PC-3 (cell line): ENCODE data around the gene ASTN2.

ENCODE experiments used
- CTCF ChIP-seq: fragments of 300-600 bp; sonication (generic); conservative IDR thresholded peaks from 2 replicates; pipeline ENCODE4 v1.5.1; 2017; ENCODE audit warnings: antibody characterized with exemption, low read depth, mild to moderate bottlenecking, low read length
- EZH2 ChIP-seq: fragments of 300-600 bp; sonication (generic); IDR thresholded peaks from one replicate; pipeline ENCODE4 v1.6.1; 2017; ENCODE audit warnings: antibody characterized with exemption, mild to moderate bottlenecking, low read length; ENCODE audit not compliant: unreplicated experiment
- EZH2phosphoT487 ChIP-seq: fragments of 300-600 bp; sonication (generic); IDR thresholded peaks from 2 replicates; pipeline ENCODE4 v1.6.1; 2018; ENCODE audit warnings: mild to moderate bottlenecking, antibody characterized with exemption, low read length, borderline replicate concordance

- no peak for TF ChIP-seq CTCF
- no peak for TF ChIP-seq EZH2
- no peak for TF ChIP-seq EZH2phosphoT487
These were observed 859.2 kb downstream of the ASTN2 start for GRCh38 chr9:116555556-116556155.
